ENCODE measurements around the gene GABRR3.

The GABRR3 gene

GRCh38 chr3:98068824-98069223, 33.7 kb upstream of the GABRR3 start:
- H3K27me3 ChIP-seq (ENCODE audit: insufficient read depth, low read length), result no peaks in the 10 kb centered on the region
- no peak overlapping the region for H2AFZ ChIP-seq (ENCODE audit: low read length)
- H3K4me2 ChIP-seq (ENCODE audit: low read length), result no peak overlapping the region
- H3K79me2 ChIP-seq (ENCODE audit: insufficient read depth, low read length), result no peaks in the 10 kb centered on the region
- no peaks in the 10 kb centered on the region for H3K9me3 ChIP-seq (ENCODE audit: low read length)
- no peak overlapping the region for H3K27ac ChIP-seq (ENCODE audit: low read depth, low read length, poor library complexity, severe bottlenecking)
- H3F3A ChIP-seq (ENCODE audit: insufficient read depth, low read length), result no peaks in the 10 kb centered on the region
- no peak overlapping the region for H3K9ac ChIP-seq (ENCODE audit: low read length)
- H4K20me1 ChIP-seq (ENCODE audit: insufficient read depth, low read length), result no peaks in the 10 kb centered on the region
- H3K4me1 ChIP-seq (ENCODE audit: insufficient read depth, low read length, severe bottlenecking), result no peaks in the 10 kb centered on the region
- H3K4me3 ChIP-seq (ENCODE audit: low read depth, low read length, poor library complexity, severe bottlenecking), result no peak overlapping the region
- no peaks in the 10 kb centered on the region for H3K9me2 ChIP-seq (ENCODE audit: low read depth, low read length)
- no peaks in the 10 kb centered on the region for H3K36me3 ChIP-seq (ENCODE audit: insufficient read depth, low read length)
- TF ChIP-seq EZH2 (IDR thresholded peaks at IDR 0.05; ENCODE audit: borderline replicate concordance, low read length), result no peak
- TF ChIP-seq CTCF (IDR thresholded peaks at IDR 0.05; ENCODE audit: low read length), result 0 out of 2 replicates have a peak, but pooled peaks have one; percentile 13

- Histone ChIP-seq H3K27me3 (ENCODE audit: insufficient read depth, low read length) (no peaks in the 10 kb centered on the region), H3K4me3 (ENCODE audit: low read depth, low read length, poor library complexity, severe bottlenecking) (no peak overlapping the region), H3K36me3 (ENCODE audit: insufficient read depth, low read length) (no peaks in the 10 kb centered on the region), H3K4me1 (ENCODE audit: insufficient read depth, low read length, severe bottlenecking) (no peaks in the 10 kb centered on the region), H3F3A (ENCODE audit: insufficient read depth, low read length) (no peaks in the 10 kb centered on the region), H4K20me1 (ENCODE audit: insufficient read depth, low read length) (no peaks in the 10 kb centered on the region), H3K79me2 (ENCODE audit: insufficient read depth, low read length) (no peaks in the 10 kb centered on the region), H3K27ac (ENCODE audit: low read depth, low read length, poor library complexity, severe bottlenecking) (no peak overlapping the region), H3K9ac (ENCODE audit: low read length) (no peak overlapping the region), H3K4me2 (ENCODE audit: low read length) (no peak overlapping the region), H3K9me3 (ENCODE audit: low read length) (no peaks in the 10 kb centered on the region), H2AFZ (ENCODE audit: low read length) (no peak overlapping the region), H3K9me2 (ENCODE audit: low read depth, low read length) (no peaks in the 10 kb centered on the region)
- TF ChIP-seq EZH2 (IDR thresholded peaks at IDR 0.05; ENCODE audit: borderline replicate concordance, low read length) (no peak), CTCF (IDR thresholded peaks at IDR 0.05; ENCODE audit: low read length) (no peak)
Measured at GRCh38 chr3:98058244-98058960, 23.3 kb upstream of the GABRR3 start.

- no peaks in the 10 kb centered on the region for H3K27me3 ChIP-seq (ENCODE audit: insufficient read depth, low read length)
- no peaks in the 10 kb centered on the region for H3K79me2 ChIP-seq (ENCODE audit: insufficient read depth, low read length)
- no peak overlapping the region for H3K9ac ChIP-seq (ENCODE audit: low read length)
- no peaks in the 10 kb centered on the region for H3K9me3 ChIP-seq (ENCODE audit: low read length)
- no peak overlapping the region for H3K4me2 ChIP-seq (ENCODE audit: low read length)
- no peaks in the 10 kb centered on the region for H3F3A ChIP-seq (ENCODE audit: insufficient read depth, low read length)
- no peaks in the 10 kb centered on the region for H4K20me1 ChIP-seq (ENCODE audit: insufficient read depth, low read length)
- TF ChIP-seq EZH2 (IDR thresholded peaks at IDR 0.05; ENCODE audit: borderline replicate concordance, low read length), result no peak
- no peak for TF ChIP-seq CTCF (IDR thresholded peaks at IDR 0.05; ENCODE audit: low read length)
- H3K4me3 ChIP-seq (ENCODE audit: low read depth, low read length, poor library complexity, severe bottlenecking), result no peak overlapping the region
- no peaks in the 10 kb centered on the region for H3K4me1 ChIP-seq (ENCODE audit: insufficient read depth, low read length, severe bottlenecking)
- no peaks in the 10 kb centered on the region for H3K36me3 ChIP-seq (ENCODE audit: insufficient read depth, low read length)
- H3K9me2 ChIP-seq (ENCODE audit: low read depth, low read length), result no peaks in the 10 kb centered on the region
- H2AFZ ChIP-seq (ENCODE audit: low read length), result no peak overlapping the region
- H3K27ac ChIP-seq (ENCODE audit: low read depth, low read length, poor library complexity, severe bottlenecking), result no peak overlapping the region
Measured at GRCh38 chr3:98057631-98058030, 22.5 kb upstream of the GABRR3 start.
